GM19099 (cell line): ENCODE results near the gene PPP1R12A.

Experiments used
- POLR2A ChIP-seq: IDR thresholded peaks from 3 replicates; pipeline ENCODE4 v1.6.1; 2011; ENCODE audit warnings: low read depth; ENCODE audit not compliant: insufficient read length; ENCODE audit errors: extremely low read depth

PPP1R12A gene

DNA sequence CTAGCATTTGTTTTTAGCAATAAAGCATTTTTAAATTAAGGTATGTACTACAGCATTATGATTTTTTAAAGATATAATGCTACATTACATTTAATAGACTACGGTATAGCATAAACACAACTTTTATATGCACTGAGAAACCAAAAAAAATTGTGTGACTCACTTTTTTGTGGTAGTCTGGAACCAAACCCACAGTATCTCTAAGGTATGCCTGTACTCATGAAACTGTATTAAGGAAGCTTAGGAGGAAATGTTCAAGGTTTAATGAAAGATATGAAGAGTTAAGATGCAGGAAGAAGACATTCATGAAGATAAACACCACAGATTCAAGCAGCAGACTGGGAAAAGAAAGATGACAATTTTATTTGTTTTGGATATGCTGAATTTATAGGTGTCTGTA lies 51.7 kb downstream of the PPP1R12A start:
- no peak for TF ChIP-seq POLR2A

GRCh38 chr12:79881351-79881750 lies 53.5 kb downstream of the PPP1R12A start:
- TF ChIP-seq POLR2A, result no peak

DNA sequence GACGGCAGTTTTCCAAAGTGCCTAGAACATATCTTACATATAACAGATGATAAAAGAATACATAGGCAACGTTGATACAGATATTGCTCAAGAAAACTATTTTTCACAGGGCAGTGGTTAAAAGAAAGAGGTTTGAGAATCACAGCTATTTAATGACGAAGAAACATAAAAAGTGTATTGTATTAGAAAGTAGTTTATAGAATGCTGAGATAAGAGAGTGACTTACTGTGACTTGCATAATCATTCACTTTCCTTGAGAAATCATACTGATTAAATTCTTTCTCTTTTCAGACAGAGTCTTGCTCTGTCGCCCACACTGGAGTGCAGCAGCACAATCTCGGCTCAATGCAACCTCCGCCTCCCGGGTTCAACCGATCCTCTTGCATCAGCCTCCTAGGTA lies 57.7 kb downstream of the PPP1R12A start:
- TF ChIP-seq POLR2A, result no peak

DNA sequence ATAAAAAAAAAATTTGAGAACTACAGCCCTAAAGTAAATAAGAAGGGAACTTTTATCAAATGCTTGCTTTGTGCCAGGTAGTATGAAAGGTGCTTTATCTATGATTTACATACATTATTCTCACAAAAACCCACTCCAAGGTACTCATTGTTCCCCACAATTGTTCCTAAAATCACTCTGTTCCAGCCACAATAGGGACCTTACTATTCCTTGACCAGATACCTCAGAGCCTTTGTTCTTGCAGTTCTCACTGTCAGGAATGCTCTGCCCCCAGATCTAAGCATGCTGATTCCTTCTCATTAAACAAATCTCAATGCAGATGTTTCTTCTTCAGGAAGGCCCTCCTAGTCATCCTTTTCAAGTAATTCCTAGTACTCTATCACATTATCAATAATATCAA lies 60.2 kb downstream of the PPP1R12A start:
- no peak for TF ChIP-seq POLR2A

DNA sequence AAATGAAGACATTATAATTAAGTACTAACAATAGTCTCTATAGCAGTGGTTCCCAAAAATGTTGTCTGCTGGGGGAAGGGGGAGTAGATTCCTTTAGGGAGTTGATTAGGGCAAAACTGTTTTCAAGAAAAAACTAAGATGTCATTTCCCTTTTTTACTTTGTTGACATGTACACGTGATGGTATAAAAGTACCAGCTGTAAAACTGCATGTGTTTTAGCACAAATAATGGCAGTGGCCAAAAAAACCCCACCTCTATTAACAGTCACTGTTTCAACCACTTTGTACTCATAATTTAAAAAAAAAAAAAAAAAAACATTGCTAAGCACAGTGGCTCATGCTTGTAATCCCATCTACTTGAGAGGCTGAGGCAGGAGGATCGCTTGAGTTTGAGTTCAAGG lies 61.7 kb downstream of the PPP1R12A start:
- TF ChIP-seq POLR2A, result no peak

- no peak for TF ChIP-seq POLR2A
Measured at GRCh38 chr12:79871621-79872020, 63.3 kb downstream of the PPP1R12A start.

DNA sequence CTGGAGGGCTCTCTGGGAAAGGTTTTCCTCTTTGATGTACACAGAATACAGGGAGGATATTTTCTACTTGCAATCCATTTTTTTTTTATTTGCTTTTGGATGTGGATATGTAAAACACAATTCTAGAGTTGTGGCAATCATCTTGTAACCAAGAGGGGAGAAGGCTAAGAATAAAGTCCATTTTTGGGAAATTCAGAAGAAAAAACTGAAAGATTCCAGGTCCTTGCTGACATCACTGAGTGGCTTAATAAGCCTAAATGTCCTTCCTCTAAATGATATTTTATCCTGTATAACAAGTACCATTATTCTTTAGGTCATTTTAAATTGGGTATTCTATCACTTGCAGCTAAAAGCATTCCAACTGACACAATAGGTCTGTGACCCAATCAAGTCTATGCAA lies 64.0 kb downstream of the PPP1R12A start:
- TF ChIP-seq POLR2A, result no peak

DNA sequence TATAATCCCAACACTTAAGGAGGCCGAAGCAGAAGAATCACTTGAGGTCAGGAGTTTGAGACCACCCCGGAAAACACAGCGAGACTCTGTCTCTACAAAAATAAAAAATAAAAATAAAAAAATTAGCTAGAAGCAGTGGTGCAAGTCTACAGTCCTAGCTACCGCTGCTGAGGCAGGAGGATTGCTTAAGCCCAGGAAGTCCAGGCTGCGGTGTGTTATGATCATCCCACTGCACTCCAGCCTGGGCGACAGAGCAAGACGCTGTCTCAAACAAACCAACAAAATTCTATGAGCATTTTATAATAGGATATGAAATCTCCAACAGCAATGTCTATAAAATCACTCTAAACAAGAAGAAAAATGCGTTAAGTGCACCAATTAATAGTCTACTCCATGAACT lies 75.3 kb downstream of the PPP1R12A start:
- TF ChIP-seq POLR2A, result no peak

- no peak for TF ChIP-seq POLR2A
Measured at GRCh38 chr12:79858518-79858917, 76.4 kb downstream of the PPP1R12A start.

GRCh38 chr12:79857675-79858074 lies 77.2 kb downstream of the PPP1R12A start:
- no peak for TF ChIP-seq POLR2A

- TF ChIP-seq POLR2A, result no peak
Measured at GRCh38 chr12:79850610-79851299, 84.1 kb downstream of the PPP1R12A start.

GRCh38 chr12:79848339-79848738 lies 86.6 kb downstream of the PPP1R12A start:
- TF ChIP-seq POLR2A, result no peak

GRCh38 chr12:79847417-79847816 lies 87.5 kb downstream of the PPP1R12A start:
- no peak for TF ChIP-seq POLR2A

DNA sequence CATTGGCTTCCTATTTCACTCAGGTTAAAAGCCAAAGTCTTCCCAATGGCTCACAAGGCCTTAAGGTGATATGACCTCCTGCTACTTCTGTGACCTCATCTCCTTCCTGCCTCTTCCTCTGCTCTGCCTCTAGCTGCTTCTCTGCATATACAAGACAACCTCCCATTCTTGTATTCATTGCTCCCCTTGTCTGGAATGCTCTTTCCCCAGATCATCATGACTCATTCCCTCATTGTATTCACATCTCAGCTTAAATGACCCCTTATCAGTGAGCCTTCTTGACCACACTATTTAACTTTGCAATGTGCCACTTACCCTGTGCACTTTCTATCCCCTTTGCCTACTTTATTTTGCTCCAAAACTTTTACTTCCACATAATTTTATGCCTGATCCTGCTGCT lies 90.2 kb downstream of the PPP1R12A start:
- TF ChIP-seq POLR2A, result no peak

DNA sequence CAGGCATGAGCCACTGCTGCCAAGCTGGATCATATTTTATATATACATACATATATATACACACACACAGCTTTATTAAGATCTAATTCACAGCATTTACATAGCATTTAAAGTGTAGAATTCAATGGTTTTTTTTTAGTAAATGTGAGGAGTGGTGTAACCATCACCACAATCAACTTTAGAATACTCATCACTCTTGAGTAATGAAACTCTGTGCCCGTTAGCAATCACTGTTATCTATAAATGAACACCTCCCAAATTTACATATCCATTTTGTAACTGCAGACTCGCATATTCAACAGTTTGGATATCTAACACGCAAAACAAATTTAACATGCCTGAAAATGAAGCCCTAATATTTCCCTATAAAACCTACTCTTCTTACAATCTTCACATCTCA lies 90.9 kb downstream of the PPP1R12A start:
- no peak for TF ChIP-seq POLR2A

GRCh38 chr12:79842630-79843029 lies 92.3 kb downstream of the PPP1R12A start:
- no peak for TF ChIP-seq POLR2A

GRCh38 chr12:79841878-79842265 lies 93.0 kb downstream of the PPP1R12A start:
- TF ChIP-seq POLR2A, result no peak
